Lower leg skin (tissue), 4 donors: Measurements from ENCODE around the gene NLK. TPM values are rescaled to one million over a fixed set of nuclear protein-coding genes. Genes with fewer than 3 reads are reported as not detected.

Experiments
- DNase-seq, 2 donors: peaks; one replicate each; pipeline ENCODE4 v3.0.0-alpha.2; 2019; ENCODE audit warnings: low spot score in 2 of 2
- H3K4me3 ChIP-seq: fragments of 200-600 bp; sonication (generic); 2 replicates; pipeline ENCODE4 v1.5.1; 2017; ENCODE audit warnings: mild to moderate bottlenecking, low read depth; ENCODE audit not compliant: poor library complexity, severe bottlenecking
- CTCF ChIP-seq, 3 donors: fragments of 450-650 bp; IDR thresholded peaks; one replicate each; pipeline ENCODE4 v1.5.1; 2016; ENCODE audit warnings: antibody characterized with exemption in 3 of 3, mild to moderate bottlenecking in 3 of 3, moderate library complexity in 2 of 3
- POLR2A ChIP-seq, 2 donors: fragments of 450-650 bp; IDR thresholded peaks; one replicate each; pipeline ENCODE4 v1.6.1; 2016 to 2017; ENCODE audit warnings: antibody characterized with exemption in 2 of 2, mild to moderate bottlenecking in 1 of 2, moderate library complexity in 1 of 2
- WGBS, 2 donors: methylation state at CpG; one replicate each; pipeline ENCODE4 v1.1.5; 2018; 5-methylcytosine and 5-hydroxymethylcytosine counted together
- intact Hi-C: fragments of 100-400 bp; cut with DNase I; formaldehyde crosslinking; loops from one replicate; pipeline ENCODE4 v1.15.0; 2023; ENCODE audit warnings: low total_unique reads
- total RNA-seq, 4 donors: library from RNA; depleted of rRNA; stranded (reverse); fragments of >200 nt; gene quantifications; one replicate each; pipeline ENCODE4 v1.1.0, GENCODE V29; 2016

The NLK gene
- total RNA-seq, 4 donors from 2014 or later = 5.9 to 10.8 (median 8.2) TPM

- no peak for TF ChIP-seq POLR2A (IDR thresholded peaks at IDR 0.05)
- H3K4me3 ChIP-seq = no peak overlapping the region
- WGBS, 2 donors = 75 to 77% methylated on average over 5 of the region's 5 CpGs
- intact Hi-C loops = no loop called here
- no peak for DNase-seq
Observed at GRCh38 chr17:28189667-28190066, 147.2 kb downstream of the NLK start.

GRCh38 chr17:28191018-28191417 is 148.5 kb downstream of the NLK start:
- WGBS, 2 donors = 98% methylated on average over 8 of the region's 8 CpGs
- intact Hi-C loops = no loop called here
- DNase-seq = no peak
- H3K4me3 ChIP-seq = no peak overlapping the region
- no peak for TF ChIP-seq POLR2A (IDR thresholded peaks at IDR 0.05)
- no peak for TF ChIP-seq CTCF (IDR thresholded peaks at IDR 0.05)

DNA sequence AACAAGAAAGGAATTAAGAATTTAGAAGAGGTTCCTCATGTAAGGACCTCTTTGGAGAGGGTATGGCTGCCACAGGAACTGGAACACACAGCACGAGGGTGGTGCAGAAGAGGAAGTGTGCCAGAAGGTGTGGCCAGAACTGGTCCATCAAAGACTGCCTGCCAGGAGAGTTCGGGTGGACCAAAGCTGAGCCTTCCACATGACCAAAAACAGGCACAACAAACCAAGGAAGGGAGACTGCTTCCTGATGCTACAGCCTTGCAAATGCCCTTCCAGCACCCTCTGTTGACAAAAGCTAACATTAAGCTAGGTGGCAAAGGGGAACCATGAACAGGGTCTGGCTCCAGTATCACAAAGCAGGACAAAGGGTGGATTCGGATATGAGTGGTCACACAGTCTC is 150.8 kb downstream of the NLK start:
- TF ChIP-seq CTCF (IDR thresholded peaks at IDR 0.05) (no peak), POLR2A (IDR thresholded peaks at IDR 0.05) (no peak)
- 42 to 47% methylated on average over 3 of the region's 3 CpGs for WGBS, 2 donors
- intact Hi-C loops = no loop called here
- peak; percentile 60 to 86 for DNase-seq
- H3K4me3 ChIP-seq = no peak overlapping the region

DNA sequence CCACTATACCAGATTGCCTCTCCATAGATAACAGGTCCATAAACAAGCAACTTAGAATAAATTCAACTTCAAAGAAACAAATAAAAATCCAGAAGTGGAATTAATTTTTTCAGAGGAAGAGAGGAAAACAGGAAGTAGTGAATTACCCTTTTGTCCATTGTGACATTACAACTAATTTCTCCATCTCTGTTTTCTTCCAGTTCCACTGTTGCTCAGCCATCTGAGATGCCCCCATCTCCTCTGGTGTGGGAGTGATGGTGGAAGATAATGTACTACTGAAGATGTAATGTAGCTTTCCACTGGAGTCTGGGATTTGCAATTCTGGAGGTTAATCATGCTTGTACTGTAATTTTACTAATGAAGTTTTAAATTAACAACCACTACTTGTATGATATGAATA is 151.9 kb downstream of the NLK start:
- H3K4me3 ChIP-seq = no peak overlapping the region
- no peak for DNase-seq
- intact Hi-C loops = no loop called here
- TF ChIP-seq CTCF (IDR thresholded peaks at IDR 0.05) = no peak
- no peak for TF ChIP-seq POLR2A (IDR thresholded peaks at IDR 0.05)

- no peak overlapping the region for H3K4me3 ChIP-seq
- TF ChIP-seq POLR2A (IDR thresholded peaks at IDR 0.05) = no peak
- no peak for TF ChIP-seq CTCF (IDR thresholded peaks at IDR 0.05)
- no peak for DNase-seq
- 95% methylated on average over 1 of the region's 1 CpG for WGBS, 2 donors
- intact Hi-C loops = no loop called here
Observed at GRCh38 chr17:28196636-28197035, 154.2 kb downstream of the NLK start.

DNA sequence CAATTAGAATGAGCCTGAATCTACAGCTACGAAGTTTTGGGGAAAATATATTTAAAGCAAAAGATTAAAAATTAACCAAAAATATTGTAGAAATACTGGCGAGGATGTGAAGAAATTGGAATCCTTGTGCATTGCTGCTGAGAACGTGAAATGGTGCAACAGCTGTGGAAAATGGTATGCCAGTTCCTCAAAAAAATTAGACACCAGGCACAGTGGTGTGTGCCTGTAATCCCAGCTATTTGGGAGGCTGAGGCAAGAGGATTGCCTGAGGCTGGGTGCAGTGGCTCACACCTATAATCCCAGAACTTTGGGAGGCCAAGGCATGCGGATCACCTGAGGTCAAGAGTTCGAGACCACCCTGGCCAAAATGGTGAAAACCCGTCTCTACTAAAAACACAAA is 156.6 kb downstream of the NLK start:
- no peak for DNase-seq
- TF ChIP-seq CTCF (IDR thresholded peaks at IDR 0.05) (no peak), POLR2A (IDR thresholded peaks at IDR 0.05) (no peak)
- 90 to 92% methylated on average over 6 of the region's 6 CpGs for WGBS, 2 donors
- intact Hi-C loops = no loop called here
- no peak overlapping the region for H3K4me3 ChIP-seq
